Testis (tissue), 2 donors: Measurements from ENCODE around the gene LRRC58.

ENCODE experiments used
- CTCF ChIP-seq, 3 experiments: fragments of 450-650 bp in 2 of 3; fragments of 200-600 bp in 1 of 3; sonication (generic) in 1 of 3; IDR thresholded peaks; one replicate each; pipeline ENCODE4 v1.5.1; 2016 to 2019; ENCODE audit warnings: antibody characterized with exemption in 3 of 3, mild to moderate bottlenecking in 2 of 3, moderate library complexity in 1 of 3
- POLR2A ChIP-seq: fragments of 450-650 bp; IDR thresholded peaks from one replicate; pipeline ENCODE4 v1.6.1; 2017; ENCODE audit warnings: antibody characterized with exemption, mild to moderate bottlenecking, moderate library complexity

GRCh38 chr3:120306519-120307455 lies 42.4 kb downstream of the LRRC58 start:
- no peak for TF ChIP-seq CTCF (IDR thresholded peaks at IDR 0.05)
- TF ChIP-seq POLR2A = no peak
